PC-3 (cell line): Measurements from ENCODE around the gene RIPOR2. TPM values are rescaled to one million over a fixed set of nuclear protein-coding genes. Genes with fewer than 3 reads are reported as not detected.

ENCODE experiments used
- ATAC-seq: fragments of 200-7000 bp; cut with Tn5 transposase; 2 replicates; pipeline ENCODE4 v1.9.1; 2020; ENCODE audit warnings: mild to moderate bottlenecking, moderate library complexity
- BruUV-seq: library from RNA; stranded (reverse); fragments of 400-500 nt; replicated peaks from 2 replicates; lab custom pipeline; 2021; lab: Mats Ljungman, UMichigan
- CTCF ChIA-PET: fragments of 300-600 bp; sonication (Branson Sonifier 250); formaldehyde crosslinking; loops from one replicate; lab custom pipeline; 2022; ENCODE audit warnings: antibody characterized with exemption; lab: Charles Lee
- POLR2A ChIA-PET: fragments of 300-600 bp; sonication (Branson Sonifier 250); formaldehyde crosslinking; loops from one replicate; lab custom pipeline; 2022; ENCODE audit warnings: antibody characterized with exemption; ENCODE audit not compliant: unreplicated experiment; lab: Charles Lee
- DNase-seq: peaks from one replicate; pipeline ENCODE4 v3.0.0-alpha.2; 2015
- H2AFZ ChIP-seq: fragments of 300-600 bp; sonication (generic); 2 replicates; pipeline ENCODE4 v1.6.0; 2016; ENCODE audit warnings: antibody characterized with exemption, low read length
- H3F3A ChIP-seq: fragments of 300-600 bp; sonication (generic); one replicate; pipeline ENCODE4 v1.6.0; 2017; ENCODE audit warnings: antibody characterized with exemption, low read length, control low read depth, mild to moderate bottlenecking; ENCODE audit not compliant: unreplicated experiment
- H3K27ac ChIP-seq: fragments of 300-600 bp; sonication (generic); 2 replicates; pipeline ENCODE4 v1.5.1; 2016; ENCODE audit warnings: mild to moderate bottlenecking, low read length
- H3K27me3 ChIP-seq: fragments of 300-600 bp; sonication (generic); 2 replicates; pipeline ENCODE4 v1.6.1; 2016; ENCODE audit warnings: low read length, mixed read lengths
- H3K36me3 ChIP-seq: fragments of 300-600 bp; sonication (generic); 2 replicates; pipeline ENCODE4 v1.6.1; 2016; ENCODE audit warnings: low read depth, mixed run types, low read length, mixed read lengths
- H3K4me1 ChIP-seq: fragments of 300-600 bp; sonication (generic); 2 replicates; pipeline ENCODE4 v1.5.1; 2016; ENCODE audit warnings: low read length; ENCODE audit not compliant: insufficient read depth
- H3K4me2 ChIP-seq: fragments of 300-600 bp; sonication (generic); 2 replicates; pipeline ENCODE4 v1.6.0; 2016; ENCODE audit warnings: low read length
- H3K4me3 ChIP-seq: fragments of 300-600 bp; sonication (generic); 2 replicates; pipeline ENCODE4 v1.5.1; 2016; ENCODE audit warnings: mild to moderate bottlenecking, low read length, mixed read lengths
- H3K79me2 ChIP-seq: fragments of 300-600 bp; sonication (generic); 2 replicates; pipeline ENCODE4 v1.6.1; 2017; ENCODE audit warnings: low read length, mixed read lengths
- H3K9ac ChIP-seq: fragments of 300-600 bp; sonication (generic); 2 replicates; pipeline ENCODE4 v1.6.0; 2016; ENCODE audit warnings: mild to moderate bottlenecking, low read length
- H3K9me2 ChIP-seq: fragments of 300-600 bp; sonication (generic); replicated peaks from 2 replicates; pipeline ENCODE4 v1.6.1; 2016; ENCODE audit warnings: mixed run types, low read length, mixed read lengths
- H3K9me3 ChIP-seq: fragments of 300-600 bp; sonication (generic); 2 replicates; pipeline ENCODE4 v1.6.1; 2016; ENCODE audit warnings: low read length, mixed read lengths
- H4K20me1 ChIP-seq: fragments of 300-600 bp; sonication (generic); 2 replicates; pipeline ENCODE4 v1.6.1; 2016; ENCODE audit warnings: low read length, mixed read lengths
- EZH2 ChIP-seq: fragments of 300-600 bp; sonication (generic); IDR thresholded peaks from one replicate; pipeline ENCODE4 v1.6.1; 2017; ENCODE audit warnings: antibody characterized with exemption, mild to moderate bottlenecking, low read length; ENCODE audit not compliant: unreplicated experiment
- EZH2phosphoT487 ChIP-seq: fragments of 300-600 bp; sonication (generic); IDR thresholded peaks from 2 replicates; pipeline ENCODE4 v1.6.1; 2018; ENCODE audit warnings: mild to moderate bottlenecking, antibody characterized with exemption, low read length, borderline replicate concordance
- intact Hi-C: fragments of 100-400 bp; cut with micrococcal nuclease; formaldehyde crosslinking; loops from 2 replicates; pipeline ENCODE4 v1.9.0; 2023
- total RNA-seq: library from RNA; depleted of rRNA; stranded (reverse); fragments of >200 nt; gene quantifications from 2 replicates; pipeline ENCODE4 v1.2.3, GENCODE V29; 2014
- TF ChIP-seq, protein P1 (sequence below): fragments of 300-600 bp; sonication (generic); conservative IDR thresholded peaks from 2 replicates; pipeline ENCODE4 v1.5.1; 2017; ENCODE audit warnings: antibody characterized with exemption, low read depth, mild to moderate bottlenecking, low read length

RIPOR2 gene
- total RNA-seq, 1 experiment from 2014 or later: 0.44 TPM

DNA sequence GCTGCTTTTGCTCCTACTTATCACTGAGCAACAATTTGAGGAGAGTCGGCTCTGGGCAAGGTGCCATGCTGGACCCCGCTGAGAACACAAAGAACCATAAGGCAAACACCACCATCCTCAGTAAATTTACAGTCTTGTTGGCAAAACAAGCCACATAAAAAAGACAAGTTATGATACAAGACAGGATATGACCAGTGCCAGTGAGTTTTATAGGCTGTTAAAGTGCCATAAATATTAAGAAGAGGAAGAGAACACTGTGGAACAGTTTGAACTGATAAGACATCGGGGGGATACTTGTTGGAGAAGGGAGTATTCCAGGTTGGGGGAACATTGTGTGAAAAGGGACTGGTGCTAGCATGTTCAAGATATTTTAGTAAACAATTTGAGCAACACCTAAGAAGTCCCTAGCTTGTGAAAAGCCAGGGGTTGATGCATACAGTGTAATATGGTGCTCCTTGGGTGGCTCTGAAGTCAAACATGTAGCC, 25.3 kb upstream of the RIPOR2 start:
- H3K9me3 ChIP-seq: no peaks in the 10 kb centered on the region
- DNase-seq (peak; percentile 55), ATAC-seq (peak; percentile 72)
- H3K36me3 ChIP-seq: no peaks in the 10 kb centered on the region
- H3K4me2 ChIP-seq: no peak overlapping the region
- no peaks in the 10 kb centered on the region for H3K79me2 ChIP-seq
- TF ChIP-seq, protein P1, sequence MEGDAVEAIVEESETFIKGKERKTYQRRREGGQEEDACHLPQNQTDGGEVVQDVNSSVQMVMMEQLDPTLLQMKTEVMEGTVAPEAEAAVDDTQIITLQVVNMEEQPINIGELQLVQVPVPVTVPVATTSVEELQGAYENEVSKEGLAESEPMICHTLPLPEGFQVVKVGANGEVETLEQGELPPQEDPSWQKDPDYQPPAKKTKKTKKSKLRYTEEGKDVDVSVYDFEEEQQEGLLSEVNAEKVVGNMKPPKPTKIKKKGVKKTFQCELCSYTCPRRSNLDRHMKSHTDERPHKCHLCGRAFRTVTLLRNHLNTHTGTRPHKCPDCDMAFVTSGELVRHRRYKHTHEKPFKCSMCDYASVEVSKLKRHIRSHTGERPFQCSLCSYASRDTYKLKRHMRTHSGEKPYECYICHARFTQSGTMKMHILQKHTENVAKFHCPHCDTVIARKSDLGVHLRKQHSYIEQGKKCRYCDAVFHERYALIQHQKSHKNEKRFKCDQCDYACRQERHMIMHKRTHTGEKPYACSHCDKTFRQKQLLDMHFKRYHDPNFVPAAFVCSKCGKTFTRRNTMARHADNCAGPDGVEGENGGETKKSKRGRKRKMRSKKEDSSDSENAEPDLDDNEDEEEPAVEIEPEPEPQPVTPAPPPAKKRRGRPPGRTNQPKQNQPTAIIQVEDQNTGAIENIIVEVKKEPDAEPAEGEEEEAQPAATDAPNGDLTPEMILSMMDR: no peak
- TF ChIP-seq EZH2 (no peak), EZH2phosphoT487 (no peak)
- H3F3A ChIP-seq: no peaks in the 10 kb centered on the region
- H3K27me3 ChIP-seq: peaks cover 15% of the 10 kb centered on the region; the same call in 1 of the 2 replicates
- no TSS peak for BruUV-seq
- ChIA-PET CTCF (no interaction called here), POLR2A (no interaction called here)
- H3K9me2 ChIP-seq: no peaks in the 10 kb centered on the region; the same call in 1 of the 2 replicates
- no peak overlapping the region for H3K4me3 ChIP-seq
- H3K27ac ChIP-seq: no peak overlapping the region
- no peaks in the 10 kb centered on the region for H4K20me1 ChIP-seq
- H3K9ac ChIP-seq: no peak overlapping the region
- intact Hi-C loops: loop anchor here (5.0 kb wide), 1 partner anchor 79 kb away; no protein-coding TSS in a partner anchor
- H2AFZ ChIP-seq: no peak overlapping the region
- peaks cover 10% of the 10 kb centered on the region; the same call in 1 of the 2 replicates for H3K4me1 ChIP-seq

DNA sequence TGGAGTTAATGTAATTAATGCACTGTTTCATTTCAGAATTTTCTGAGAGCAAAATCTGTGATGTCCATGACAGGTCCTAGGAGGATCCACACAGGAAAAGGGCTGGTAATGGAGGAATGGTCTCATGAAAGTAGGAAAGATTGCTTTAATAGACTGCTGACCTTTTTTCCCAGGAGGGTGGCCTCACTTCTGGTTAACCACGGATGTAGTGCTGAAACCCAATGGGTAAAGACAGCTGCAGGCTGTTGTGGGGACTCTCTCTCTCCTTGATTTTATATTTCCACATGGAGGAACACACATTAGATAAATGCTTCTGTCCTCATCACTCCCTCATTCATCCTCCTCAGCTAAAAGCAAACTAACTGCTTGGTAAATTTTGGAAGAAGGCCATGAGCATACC, 23.6 kb upstream of the RIPOR2 start:
- Histone ChIP-seq H3F3A (no peaks in the 10 kb centered on the region), H3K9ac (no peak overlapping the region), H3K4me1 (peaks cover 10% of the 10 kb centered on the region; the same call in 1 of the 2 replicates), H2AFZ (no peak overlapping the region), H3K9me2 (no peaks in the 10 kb centered on the region; the same call in 1 of the 2 replicates), H3K27me3 (peaks cover 15% of the 10 kb centered on the region; the same call in 1 of the 2 replicates), H3K27ac (no peak overlapping the region), H3K9me3 (no peaks in the 10 kb centered on the region), H3K4me2 (no peak overlapping the region), H3K4me3 (no peak overlapping the region), H3K79me2 (no peaks in the 10 kb centered on the region), H3K36me3 (no peaks in the 10 kb centered on the region), H4K20me1 (no peaks in the 10 kb centered on the region)
- ChIA-PET POLR2A (no interaction called here), CTCF (no interaction called here)
- no peak for ATAC-seq
- TF ChIP-seq EZH2phosphoT487 (no peak), EZH2 (no peak)
- TF ChIP-seq, protein P1: no peak
- no peak for DNase-seq
- intact Hi-C loops: no loop called here
- BruUV-seq: no TSS peak

DNA sequence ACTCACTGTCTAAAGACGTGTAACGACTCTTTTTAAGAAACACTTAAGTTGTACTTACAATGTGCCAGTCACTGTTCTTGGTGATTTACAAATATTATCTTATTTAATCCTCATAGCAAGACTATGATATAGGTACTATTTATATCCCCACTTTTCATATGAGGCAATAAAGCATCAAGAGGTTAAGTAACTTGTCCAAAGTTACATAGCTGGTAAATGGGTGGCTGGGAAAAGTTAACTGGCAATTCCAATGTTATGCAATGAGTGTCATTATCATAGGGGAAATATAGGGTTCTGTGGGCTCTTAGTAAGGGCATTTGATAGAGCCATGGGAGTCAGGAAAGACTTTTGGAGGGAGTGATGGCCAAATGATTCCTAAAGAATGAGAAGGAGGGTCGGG, 21.4 kb upstream of the RIPOR2 start:
- H3K4me2 ChIP-seq: no peak overlapping the region
- H3K4me1 ChIP-seq: peaks cover 10% of the 10 kb centered on the region; the same call in 1 of the 2 replicates
- DNase-seq (no peak), ATAC-seq (no peak)
- no peak overlapping the region for H3K9ac ChIP-seq
- H3K9me3 ChIP-seq: no peaks in the 10 kb centered on the region
- H3F3A ChIP-seq: no peaks in the 10 kb centered on the region
- H3K4me3 ChIP-seq: no peak overlapping the region
- no peak overlapping the region for H3K27ac ChIP-seq
- H2AFZ ChIP-seq: no peak overlapping the region
- H3K27me3 ChIP-seq: peaks cover 10% of the 10 kb centered on the region; the same call in 1 of the 2 replicates
- TF ChIP-seq, protein P1: no peak
- TF ChIP-seq EZH2phosphoT487 (no peak), EZH2 (no peak)
- ChIA-PET POLR2A (no interaction called here), CTCF (no interaction called here)
- no TSS peak for BruUV-seq
- intact Hi-C loops: no loop called here
- no peaks in the 10 kb centered on the region; the same call in 1 of the 2 replicates for H3K9me2 ChIP-seq
- H4K20me1 ChIP-seq: no peaks in the 10 kb centered on the region
- H3K79me2 ChIP-seq: no peaks in the 10 kb centered on the region
- no peaks in the 10 kb centered on the region for H3K36me3 ChIP-seq
